H1 (cell line): ENCODE results near the gene SYT15. TPM values are rescaled to one million over a fixed set of nuclear protein-coding genes. Genes with fewer than 3 reads are reported as not detected.

Experiments used
- CTCF ChIA-PET: fragments of 300-600 bp; sonication (Branson Sonifier 250); formaldehyde crosslinking; loops from one replicate; lab custom pipeline; 2021; ENCODE audit not compliant: partially characterized antibody; lab: Charles Lee
- POLR2A ChIA-PET: fragments of 300-600 bp; sonication (Branson Sonifier 250); formaldehyde crosslinking; loops from one replicate; lab custom pipeline; 2021; ENCODE audit warnings: inconsistent platforms; ENCODE audit not compliant: partially characterized antibody; lab: Charles Lee
- DNase-seq, 2 experiments: peaks; one replicate each; pipeline versions ENCODE4 v3.0.0 to v3.0.0-alpha.2; 2010 to 2022; ENCODE audit warnings: low spot score in 2 of 2, low read depth in 1 of 2, mixed read lengths in 1 of 2
- FAIRE-seq: peaks from 2 replicates; lab custom pipeline; 2011; peaks lifted over from hg19 to GRCh38; lab: Jason Lieb, UNC
- H2AFZ ChIP-seq: 2 replicates; pipeline ENCODE4 v1.8.1; 2012; ENCODE audit warnings: low read length, inconsistent platforms
- H2AK5ac ChIP-seq: 2 replicates; pipeline ENCODE4 v1.6.1; 2013; ENCODE audit warnings: low read depth, low read length
- H2BK120ac ChIP-seq: replicated peaks from 2 replicates; pipeline ENCODE3; 2013; ENCODE audit warnings: low read depth, low read length, inconsistent platforms
- H2BK12ac ChIP-seq: 2 replicates; pipeline ENCODE4 v1.6.1; 2013; ENCODE audit warnings: low read depth, low read length
- H2BK15ac ChIP-seq: 2 replicates; pipeline ENCODE4 v1.6.1; 2013; ENCODE audit warnings: low read length
- H2BK20ac ChIP-seq: 2 replicates; pipeline ENCODE4 v1.6.1; 2013; ENCODE audit warnings: low read length
- H2BK5ac ChIP-seq: 2 replicates; pipeline ENCODE4 v1.6.1; 2013; ENCODE audit warnings: low read depth, low read length
- H3K14ac ChIP-seq: 2 replicates; pipeline ENCODE4 v1.6.1; 2013; ENCODE audit warnings: inconsistent platforms; ENCODE audit not compliant: insufficient read length
- H3K18ac ChIP-seq: 2 replicates; pipeline ENCODE4 v1.6.1; 2013; ENCODE audit warnings: low read length; ENCODE audit errors: extremely low read depth
- H3K23ac ChIP-seq: 2 replicates; pipeline ENCODE4 v1.6.1; 2013; ENCODE audit warnings: inconsistent platforms; ENCODE audit not compliant: insufficient read length
- H3K23me2 ChIP-seq: 2 replicates; pipeline ENCODE4 v1.6.1; 2013; ENCODE audit warnings: low read depth, low read length
- H3K27ac ChIP-seq: 2 replicates; pipeline ENCODE4 v1.6.1; 2011; ENCODE audit warnings: low read depth, low read length, inconsistent platforms
- H3K27me3 ChIP-seq, 4 experiments: replicated peaks in 1 of 4; 1 replicate in 1 of 4; 2 replicates in 3 of 4; pipeline versions ENCODE4 v1.6.1 to v1.8.1; 2011 to 2013; ENCODE audit warnings: low read length in 3 of 4, mild to moderate bottlenecking in 3 of 4, inconsistent platforms in 2 of 4, mixed read lengths in 2 of 4, moderate library complexity in 1 of 4; ENCODE audit not compliant: control insufficient read depth in 3 of 4, insufficient read depth in 3 of 4; ENCODE audit errors: extremely low read depth in 1 of 4
- H3K36me3 ChIP-seq, 4 experiments: 2 replicates each; pipeline versions ENCODE4 v1.6.1 to v1.8.1; 2011 to 2013; ENCODE audit warnings: mild to moderate bottlenecking in 4 of 4, low read length in 3 of 4, moderate library complexity in 2 of 4, control low read depth in 1 of 4, inconsistent platforms in 1 of 4; ENCODE audit not compliant: insufficient read depth in 4 of 4, control insufficient read depth in 2 of 4
- H3K4ac ChIP-seq: replicated peaks from 2 replicates; pipeline ENCODE3; 2013; ENCODE audit warnings: low read length, low read depth, mixed read lengths, inconsistent platforms; ENCODE audit not compliant: insufficient read length
- H3K4me1 ChIP-seq, 4 experiments: replicated peaks in 1 of 4; 1 replicate in 1 of 4; 2 replicates in 3 of 4; pipeline versions ENCODE4 v1.6.1 to v1.8.1; 2011 to 2013; ENCODE audit warnings: low read length in 3 of 4, inconsistent platforms in 2 of 4, mixed read lengths in 1 of 4; ENCODE audit not compliant: insufficient read depth in 4 of 4, control insufficient read depth in 3 of 4
- H3K4me2 ChIP-seq, 2 experiments: 2 replicates each; pipeline versions ENCODE4 v1.6.1 to v1.8.1; 2011 to 2013; ENCODE audit warnings: low read depth in 2 of 2, low read length in 2 of 2, control low read depth in 1 of 2, inconsistent platforms in 1 of 2, mild to moderate bottlenecking in 1 of 2; ENCODE audit not compliant: insufficient read depth in 1 of 2
- H3K4me3 ChIP-seq, 4 experiments: fragments of 200-600, 300-600 bp in 1 of 4; sonication (generic), shearing (Covaris generic), sonication (Bioruptor Twin) in 1 of 4; 2 replicates each; pipeline versions ENCODE4 v1.5.1 to v1.8.1; 2011 to 2016; ENCODE audit warnings: low read length in 4 of 4, low read depth in 3 of 4, control low read depth in 2 of 4, inconsistent platforms in 2 of 4, mild to moderate bottlenecking in 2 of 4, mixed read lengths in 1 of 4, moderate library complexity in 1 of 4; ENCODE audit not compliant: insufficient read depth in 2 of 4; ENCODE audit errors: extremely low read depth in 1 of 4
- H3K56ac ChIP-seq: replicated peaks from 2 replicates; pipeline ENCODE3; 2013; ENCODE audit warnings: low read depth, mild to moderate bottlenecking, mixed read lengths, low read length, inconsistent platforms; ENCODE audit not compliant: insufficient read length
- H3K79me1 ChIP-seq: 2 replicates; pipeline ENCODE4 v1.6.1; 2013; ENCODE audit warnings: low read depth, low read length, control low read depth
- H3K79me2 ChIP-seq, 2 experiments: 2 replicates each; pipeline versions ENCODE4 v1.6.1 to v1.8.1; 2012 to 2013; ENCODE audit warnings: low read length in 2 of 2, mild to moderate bottlenecking in 2 of 2, inconsistent platforms in 1 of 2; ENCODE audit not compliant: insufficient read depth in 2 of 2, control insufficient read depth in 1 of 2
- H3K9ac ChIP-seq, 4 experiments: replicated peaks in 1 of 4; 1 replicate in 1 of 4; 2 replicates in 3 of 4; pipeline versions ENCODE4 v1.6.1 to v1.8.1; 2011 to 2013; ENCODE audit warnings: low read depth in 3 of 4, low read length in 3 of 4, control low read depth in 2 of 4, mild to moderate bottlenecking in 2 of 4, moderate library complexity in 2 of 4, inconsistent platforms in 1 of 4; ENCODE audit errors: extremely low read depth in 1 of 4
- H3K9me3 ChIP-seq, 2 experiments: 2 replicates each; pipeline versions ENCODE4 v1.6.1 to v1.8.1; 2012 to 2013; ENCODE audit warnings: mild to moderate bottlenecking in 2 of 2, moderate library complexity in 2 of 2, control low read depth in 1 of 2, inconsistent platforms in 1 of 2, low read depth in 1 of 2, low read length in 1 of 2, mixed read lengths in 1 of 2; ENCODE audit not compliant: insufficient read depth in 2 of 2
- H4K20me1 ChIP-seq, 2 experiments: replicated peaks in 1 of 2; 2 replicates each; pipeline versions ENCODE3 to v1.8.1; 2011 to 2013; ENCODE audit warnings: inconsistent platforms in 2 of 2, low read length in 2 of 2, mild to moderate bottlenecking in 1 of 2; ENCODE audit not compliant: insufficient read depth in 2 of 2, control insufficient read depth in 1 of 2
- H4K5ac ChIP-seq: 2 replicates; pipeline ENCODE4 v1.6.1; 2013; ENCODE audit warnings: low read length, low read depth, mixed read lengths, inconsistent platforms; ENCODE audit not compliant: insufficient read length
- H4K8ac ChIP-seq: 2 replicates; pipeline ENCODE4 v1.8.0; 2013; ENCODE audit warnings: mild to moderate bottlenecking, moderate library complexity, low read length, inconsistent platforms; ENCODE audit not compliant: insufficient read depth; ENCODE audit errors: extremely low read depth
- H4K91ac ChIP-seq: replicated peaks from 2 replicates; pipeline ENCODE3; 2013; ENCODE audit warnings: low read length, mixed read lengths, inconsistent platforms; ENCODE audit not compliant: insufficient read length
- HDAC6 ChIP-seq: IDR thresholded peaks from one replicate; pipeline ENCODE4 v1.7.1; 2012; ENCODE audit warnings: low read depth, mild to moderate bottlenecking, inconsistent platforms, low read length, moderate library complexity
- POLR2A ChIP-seq, 2 experiments: IDR thresholded peaks; 1 replicate in 1 of 2; 2 replicates in 1 of 2; pipeline ENCODE4 v1.6.1; 2011; ENCODE audit warnings: low read depth in 2 of 2, low read length in 2 of 2, mild to moderate bottlenecking in 2 of 2; ENCODE audit errors: control extremely low read depth in 1 of 2
- POLR2AphosphoS5 ChIP-seq: IDR thresholded peaks from 2 replicates; pipeline ENCODE4 v1.6.1; 2011; ENCODE audit warnings: low read depth, low read length
- WGBS, 2 experiments: shearing (Covaris generic) in 1 of 2; methylation state at CpG; one replicate each; pipeline versions ENCODE4 v1.1.6 to v1.1.7; 2013 to 2015; ENCODE audit warnings: low lambda C conversion rate in 2 of 2, mixed read lengths in 2 of 2, inconsistent platforms in 1 of 2, low coverage in 1 of 2, missing lambda C conversion rate in 1 of 2; ENCODE audit not compliant: insufficient replicate concordance in 2 of 2, insufficient coverage in 1 of 2, insufficient read length in 1 of 2; ENCODE audit errors: extremely low coverage in 1 of 2, missing lambda C conversion rate in 1 of 2; 5-methylcytosine and 5-hydroxymethylcytosine counted together
- polyA plus RNA-seq, 7 experiments: library from polyadenylated mRNA; depleted of rRNA in 3 of 7; stranded (reverse) in 5 of 7; unstranded in 2 of 7; fragments of >200 nt in 5 of 7; fragments of 200-250 nt in 2 of 7; gene quantifications; 1 replicate in 5 of 7; 2 replicates in 1 of 7; 4 replicates in 1 of 7; pipeline versions ENCODE4 v1.2.1 to v1.2.3, GENCODE V29; 2011 to 2013; ENCODE audit warnings: missing spikeins in 2 of 7, mixed read lengths in 2 of 7
- total RNA-seq: library from RNA; stranded (reverse); fragmentation: NEBNext Ultra II Directional; extraction: Animal tissue kit (Norgen Biotek cat#: 25700); gene quantifications from 2 replicates; pipeline ENCODE4 v1.2.1, GENCODE V29; 2021

SYT15 gene
- total and polyA plus RNA-seq, 2 of the 8 experiments (the other 6 are each of a cell fraction or from before 2014, with no cell fraction given), result 0.39 to 0.61 TPM

DNA sequence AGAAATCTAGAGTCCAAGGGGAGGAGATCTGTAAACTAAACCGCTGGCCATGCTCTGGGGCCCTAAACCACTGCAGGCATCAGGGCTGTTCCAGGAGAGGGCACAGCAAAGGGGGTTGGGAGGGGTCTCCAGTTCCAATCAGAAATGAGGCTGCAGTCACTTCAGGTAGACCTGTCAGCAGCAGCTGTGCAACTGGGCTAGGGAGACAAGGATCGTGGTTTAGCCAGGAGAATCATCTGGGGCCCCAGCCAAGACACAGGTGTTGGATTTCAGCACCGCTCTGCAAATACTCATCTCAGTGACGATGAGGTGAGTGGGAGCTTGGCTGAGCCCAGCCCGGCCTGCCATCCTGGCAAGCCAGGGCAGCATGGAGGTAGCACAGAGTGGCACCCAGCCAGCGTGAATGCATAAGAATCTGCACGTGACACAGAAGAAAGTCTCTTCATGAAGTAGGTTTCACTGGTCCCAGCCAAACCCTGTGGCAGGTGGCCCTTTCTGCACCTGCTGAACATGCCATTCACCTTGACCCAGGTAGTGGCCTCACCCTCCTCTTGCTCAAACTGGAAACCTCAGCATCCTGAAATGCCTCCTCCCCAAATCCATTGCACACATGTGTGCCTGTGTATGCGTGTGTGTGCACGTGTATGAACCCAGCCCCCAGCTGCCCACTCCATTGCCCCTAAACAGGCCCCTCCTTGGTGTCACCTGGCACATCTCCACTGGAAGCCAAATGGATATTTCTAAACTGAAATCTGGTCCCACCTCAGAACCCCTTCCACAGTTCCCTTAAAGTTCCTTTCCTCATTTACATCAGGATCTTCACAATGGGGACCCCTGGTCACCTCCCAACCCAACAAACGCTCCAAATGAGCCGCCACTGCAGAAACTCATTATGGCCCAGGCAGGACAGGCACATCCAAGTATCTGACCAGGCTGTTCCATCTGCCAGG is 32.1 kb upstream of the SYT15 start:
- H3K79me1 ChIP-seq, result peaks cover 3% of the 10 kb centered on the region; the same call in 1 of the 2 replicates
- no peak overlapping the region for H2BK20ac ChIP-seq
- 0 out of 2 replicates have a peak overlapping the region, but pooled peaks have one; percentile 10 for H2BK5ac ChIP-seq
- H3K27me3 ChIP-seq, result 0 out of 7 replicates have a peak, but pooled peaks cover 0 to 2% (median 0%) of the 10 kb centered on the region in 4 experiments
- H3K9me3 ChIP-seq, result no peaks in the 10 kb centered on the region
- ChIA-PET CTCF (interaction anchor here (0.7 to 4.7 kb wide), 9 partner anchors 8 to 1229 kb away, joined by 3 to 65 read pairs (median 15); partner anchors contain the start of gene GPRIN2), POLR2A (interaction anchor here (0.6 to 4.4 kb wide), 6 partner anchors 7 to 659 kb away, joined by 3 to 44 read pairs (median 6); partner anchors contain the start of gene GPRIN2)
- no peak overlapping the region for H2AFZ ChIP-seq
- TF ChIP-seq POLR2A (IDR thresholded peaks at IDR 0.05; ENCODE audit: control extremely low read depth in 1 of 2, low read depth in 2 of 2, low read length in 2 of 2), result peak in 1 of 2 experiments; percentile 58; a peak in 2 of 3 replicates
- TF ChIP-seq POLR2AphosphoS5, result peak; percentile 58
- TF ChIP-seq HDAC6, result no peak
- H2AK5ac ChIP-seq, result peak overlapping the region; percentile 42; the same call in 1 of the 2 replicates
- peaks cover 5 to 23% of the 10 kb centered on the region in 2 experiments for H4K20me1 ChIP-seq
- no peak overlapping the region for H3K56ac ChIP-seq
- no peak overlapping the region for H3K18ac ChIP-seq
- H3K4me2 ChIP-seq, result no peak overlapping the region
- peaks cover 9 to 16% (median 11%) of the 10 kb centered on the region in 4 experiments; a peak in 7 of 8 replicates for H3K36me3 ChIP-seq
- WGBS, 2 experiments, result 84% methylated on average over 11 of the region's 11 CpGs; no CpG with 5 or more reads in 1 of the 2 experiments
- no peak overlapping the region for H3K4ac ChIP-seq
- H3K4me3 ChIP-seq, result no peak overlapping the region
- H4K8ac ChIP-seq, result no peak overlapping the region
- no peak overlapping the region for H3K23ac ChIP-seq
- no peaks in the 10 kb centered on the region for H3K23me2 ChIP-seq
- no peak overlapping the region for H4K5ac ChIP-seq
- H2BK15ac ChIP-seq, result no peak overlapping the region
- H2BK120ac ChIP-seq, result no peak overlapping the region
- DNase-seq (peak in 1 of 2 experiments; percentile 52), FAIRE-seq (no peak)
- peaks cover 3 to 9% (median 6%) of the 10 kb centered on the region in 4 experiments for H3K4me1 ChIP-seq
- no peak overlapping the region for H3K14ac ChIP-seq
- no peak overlapping the region for H3K9ac ChIP-seq
- H3K79me2 ChIP-seq, result no peaks in the 10 kb centered on the region
- no peak overlapping the region for H4K91ac ChIP-seq
- no peak overlapping the region for H3K27ac ChIP-seq
- H2BK12ac ChIP-seq, result peak overlapping the region; percentile 23; the same call in 1 of the 2 replicates
